Neutrophil (primary cell): ENCODE results near the gene AKAIN1.

Source experiments
- H3K27ac ChIP-seq: fragments of 200-600 bp; sonication (generic); 2 replicates; pipeline ENCODE4 v1.5.1; 2016; ENCODE audit warnings: mild to moderate bottlenecking, moderate library complexity
- H3K27me3 ChIP-seq: fragments of 200-600 bp; sonication (generic); 2 replicates; pipeline ENCODE4 v1.6.0; 2016; ENCODE audit warnings: mild to moderate bottlenecking
- H3K36me3 ChIP-seq: fragments of 200-600 bp; sonication (generic); 2 replicates; pipeline ENCODE4 v1.5.1; 2017
- H3K4me1 ChIP-seq, 2 experiments: fragments of 200-600 bp in 1 of 2; sonication (generic) in 1 of 2; 1 replicate in 1 of 2; 2 replicates in 1 of 2; pipeline versions ENCODE4 v1.5.1 to v1.6.1; 2013 to 2016; ENCODE audit warnings: low read depth in 1 of 2, low read length in 1 of 2, mild to moderate bottlenecking in 1 of 2, moderate library complexity in 1 of 2; ENCODE audit not compliant: control insufficient read depth in 1 of 2, insufficient read depth in 1 of 2
- H3K4me3 ChIP-seq, 2 experiments: fragments of 200-600 bp in 1 of 2; sonication (generic) in 1 of 2; 1 replicate in 1 of 2; 2 replicates in 1 of 2; pipeline ENCODE4 v1.5.1; 2013 to 2016; ENCODE audit warnings: low read depth in 1 of 2, low read length in 1 of 2, mild to moderate bottlenecking in 1 of 2, moderate library complexity in 1 of 2
- H3K9me3 ChIP-seq: fragments of 200-600 bp; sonication (generic); 2 replicates; pipeline ENCODE4 v1.5.1; 2016
- CTCF ChIP-seq: fragments of 200-600 bp; sonication (generic); IDR thresholded peaks from 2 replicates; pipeline ENCODE4 v1.5.1; 2016; ENCODE audit warnings: antibody characterized with exemption

Gene AKAIN1

GRCh38 chr18:5097116-5097703 lies 99.8 kb downstream of the AKAIN1 start:
- Histone ChIP-seq H3K27me3 (no peaks in the 10 kb centered on the region), H3K4me1 (no peaks in the 10 kb centered on the region), H3K36me3 (no peaks in the 10 kb centered on the region), H3K4me3 (no peak overlapping the region), H3K9me3 (no peaks in the 10 kb centered on the region), H3K27ac (no peak overlapping the region)
- no peak for TF ChIP-seq CTCF

- Histone ChIP-seq H3K4me3 (no peak overlapping the region), H3K36me3 (no peaks in the 10 kb centered on the region), H3K9me3 (no peaks in the 10 kb centered on the region), H3K27ac (no peak overlapping the region), H3K27me3 (no peaks in the 10 kb centered on the region), H3K4me1 (no peaks in the 10 kb centered on the region)
- TF ChIP-seq CTCF, result no peak
Measured at GRCh38 chr18:5095239-5095638, 101.8 kb downstream of the AKAIN1 start.

GRCh38 chr18:5093902-5094301 lies 103.2 kb downstream of the AKAIN1 start:
- no peaks in the 10 kb centered on the region for H3K4me1 ChIP-seq
- H3K27ac ChIP-seq, result no peak overlapping the region
- no peaks in the 10 kb centered on the region for H3K36me3 ChIP-seq
- H3K27me3 ChIP-seq, result no peaks in the 10 kb centered on the region
- no peaks in the 10 kb centered on the region for H3K9me3 ChIP-seq
- no peak for TF ChIP-seq CTCF
- no peak overlapping the region for H3K4me3 ChIP-seq
